K562 (cell line): ENCODE results near the gene KLK14. TPM values are rescaled to one million over a fixed set of nuclear protein-coding genes. Genes with fewer than 3 reads are reported as not detected.

Experiments used
- ARID2 ChIP-seq: fragments of 450-650 bp; IDR thresholded peaks from 2 replicates; pipeline ENCODE4 v1.6.1; 2017; ENCODE audit warnings: antibody characterized with exemption, mild to moderate bottlenecking
- EGR1 ChIP-seq: fragments of 450-650 bp; conservative IDR thresholded peaks from 2 replicates; pipeline ENCODE4 v1.6.1; 2017; ENCODE audit warnings: mild to moderate bottlenecking
- ETV5 ChIP-seq: sonication (generic); formaldehyde crosslinking; IDR thresholded peaks from 2 replicates; pipeline ENCODE4 v1.4.0; 2020; ENCODE audit warnings: low read depth, mild to moderate bottlenecking, missing genetic modification reagents
- JUND ChIP-seq, 2 experiments: IDR thresholded peaks; 2 replicates in 1 of 2; 3 replicates in 1 of 2; pipeline ENCODE4 v1.6.1; 2011; ENCODE audit warnings: borderline replicate concordance in 2 of 2, low read depth in 2 of 2, low read length in 2 of 2, improper control_type of control experiment in 1 of 2, missing biosample characterization in 1 of 2, missing genetic modification characterization in 1 of 2, missing genetic modification reagents in 1 of 2
- MAFG ChIP-seq: fragments of 450-650 bp; conservative IDR thresholded peaks from 2 replicates; pipeline ENCODE4 v1.6.1; 2016; ENCODE audit warnings: missing genetic modification characterization, missing compliant biosample characterization
- NFATC3 ChIP-seq: fragments of 450-650 bp; IDR thresholded peaks from 2 replicates; pipeline ENCODE4 v1.6.1; 2017; ENCODE audit warnings: mild to moderate bottlenecking
- NR3C1 ChIP-seq: sonication (generic); formaldehyde crosslinking; IDR thresholded peaks from 2 replicates; pipeline ENCODE4 v1.8.1; 2022; ENCODE audit warnings: missing genetic modification reagents
- OTX1 ChIP-seq: fragments of 450-650 bp; formaldehyde crosslinking; IDR thresholded peaks from 2 replicates; pipeline ENCODE4 v1.4.0; 2022; ENCODE audit warnings: mild to moderate bottlenecking
- RBM39 ChIP-seq: fragments of 200-400 bp; formaldehyde crosslinking; optimal IDR thresholded peaks from 2 replicates; pipeline ENCODE3; 2018; ENCODE audit warnings: low read depth, low read length
- RCOR1 ChIP-seq, 2 experiments: IDR thresholded peaks; 2 replicates each; pipeline ENCODE4 v1.6.1; 2012; ENCODE audit warnings: low read depth in 2 of 2, low read length in 2 of 2, borderline replicate concordance in 1 of 2, improper control_type of control experiment in 1 of 2
- REST ChIP-seq, 2 experiments: fragments of 450-650 bp; formaldehyde crosslinking in 1 of 2; IDR thresholded peaks; 2 replicates each; pipeline versions ENCODE4 v1.4.0 to v1.6.1; 2014 to 2020; ENCODE audit warnings: mild to moderate bottlenecking in 2 of 2, borderline replicate concordance in 1 of 2, low read depth in 1 of 2
- SUPT5H ChIP-seq: fragments of 450-650 bp; IDR thresholded peaks from 2 replicates; pipeline ENCODE4 v1.6.1; 2016
- YBX1 ChIP-seq: fragments of 450-650 bp; IDR thresholded peaks from 2 replicates; pipeline ENCODE4 v1.7.1; 2016; ENCODE audit warnings: mild to moderate bottlenecking
- ZBTB7A ChIP-seq: IDR thresholded peaks from 2 replicates; pipeline ENCODE4 v1.6.1; 2011; ENCODE audit warnings: low read depth, mild to moderate bottlenecking, low read length, moderate library complexity, borderline replicate concordance; ENCODE audit not compliant: control insufficient read depth
- ZFPM2 ChIP-seq: fragments of 250-450 bp; sonication (Bioruptor Pico); IDR thresholded peaks from 2 replicates; pipeline ENCODE4 v1.5.1; 2022; ENCODE audit warnings: mild to moderate bottlenecking
- ZNF184 ChIP-seq: sonication (generic); formaldehyde crosslinking; IDR thresholded peaks from 2 replicates; pipeline ENCODE4 v1.5.0; 2020; ENCODE audit warnings: missing genetic modification reagents
- polyA plus RNA-seq, 8 experiments: library from polyadenylated mRNA; depleted of rRNA in 4 of 8; stranded (reverse) in 5 of 8; unstranded in 3 of 8; fragments of >200 nt; fragmentation: Nextera tagmentation in 2 of 8; fragmentation: Illumina TruSeq in 1 of 8; extraction: Ambion mirVana in 2 of 8; extraction: Trizol in 1 of 8; gene quantifications; 2 replicates each; pipeline versions ENCODE4 v1.2.1 to v1.2.3, GENCODE V29; 2011 to 2014; ENCODE audit warnings: inconsistent platforms in 1 of 8, missing spikeins in 1 of 8
- total RNA-seq, 7 experiments: library from RNA; depleted of rRNA in 6 of 7; stranded (reverse); fragments of >200 nt in 6 of 7; fragmentation: Illumina TruSeq in 2 of 7; extraction: Trizol in 2 of 7; gene quantifications; 2 replicates each; pipeline versions ENCODE4 v1.2.1 to v1.2.3, GENCODE V29; 2011 to 2021; ENCODE audit warnings: low replicate concordance in 1 of 7
- TF ChIP-seq, protein P1 (sequence below): fragments of 250-450 bp; sonication (Bioruptor Pico); IDR thresholded peaks from 2 replicates; pipeline ENCODE4 v1.9.0; 2021; ENCODE audit warnings: mild to moderate bottlenecking, inconsistent platforms

KLK14 gene
- total and polyA plus RNA-seq, 9 of the 15 experiments (the other 6 are each of a cell fraction or from before 2014, with no cell fraction given) = not detected

DNA sequence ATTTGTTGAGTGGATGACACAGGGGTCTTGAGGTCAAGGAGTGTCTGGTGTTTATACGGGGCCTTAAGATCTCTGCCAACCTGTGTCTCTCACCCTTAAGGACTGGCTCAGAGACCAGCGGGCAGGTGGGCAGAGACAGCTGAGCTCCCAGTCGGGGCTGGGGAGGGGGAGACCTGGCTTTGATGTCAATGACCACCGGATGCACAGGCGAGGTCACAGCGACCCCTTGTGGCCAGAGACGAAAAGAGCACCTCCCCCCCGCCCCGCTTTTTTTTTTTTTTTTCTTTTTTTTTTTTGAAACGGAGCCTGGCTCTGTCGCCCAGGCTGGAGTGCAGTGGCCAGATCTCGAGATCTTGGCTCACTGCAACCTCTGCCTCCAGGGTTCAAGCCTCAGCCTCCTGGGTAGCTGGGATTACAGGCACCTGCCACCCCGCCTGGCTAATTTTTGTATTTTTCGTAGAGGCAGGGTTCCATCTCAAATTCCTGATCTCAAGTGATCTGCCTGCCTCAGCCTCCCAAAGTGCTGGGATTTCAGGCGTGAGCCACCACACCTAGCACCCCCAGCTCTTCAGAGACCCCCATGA lies 12.1 kb upstream of the KLK14 start (continued):
- peak; percentile 65 for TF ChIP-seq REST (IDR thresholded peaks at IDR 0.05; ENCODE audit: borderline replicate concordance)
- no peak for TF ChIP-seq REST (CRISPR knock-in tag; IDR thresholded peaks at IDR 0.05; ENCODE audit: low read depth)
- no peak for TF ChIP-seq ZNF184 (CRISPR knock-in tag)
- peak; percentile 46; the same call in 1 of the 2 replicates for TF ChIP-seq ZBTB7A
- no peak for TF ChIP-seq EGR1
- TF ChIP-seq ARID2 = 0 out of 2 replicates have a peak, but pooled peaks have one; percentile 54
- no peak for TF ChIP-seq YBX1
- 0 out of 2 replicates have a peak, but pooled peaks have one; percentile 17 for TF ChIP-seq JUND (IDR thresholded peaks at IDR 0.05; ENCODE audit: borderline replicate concordance, low read depth, low read length)
- TF ChIP-seq JUND (tag; IDR thresholded peaks at IDR 0.05; ENCODE audit: borderline replicate concordance, low read depth, low read length) = no peak
- no peak for TF ChIP-seq RBM39
- TF ChIP-seq, protein P1, sequence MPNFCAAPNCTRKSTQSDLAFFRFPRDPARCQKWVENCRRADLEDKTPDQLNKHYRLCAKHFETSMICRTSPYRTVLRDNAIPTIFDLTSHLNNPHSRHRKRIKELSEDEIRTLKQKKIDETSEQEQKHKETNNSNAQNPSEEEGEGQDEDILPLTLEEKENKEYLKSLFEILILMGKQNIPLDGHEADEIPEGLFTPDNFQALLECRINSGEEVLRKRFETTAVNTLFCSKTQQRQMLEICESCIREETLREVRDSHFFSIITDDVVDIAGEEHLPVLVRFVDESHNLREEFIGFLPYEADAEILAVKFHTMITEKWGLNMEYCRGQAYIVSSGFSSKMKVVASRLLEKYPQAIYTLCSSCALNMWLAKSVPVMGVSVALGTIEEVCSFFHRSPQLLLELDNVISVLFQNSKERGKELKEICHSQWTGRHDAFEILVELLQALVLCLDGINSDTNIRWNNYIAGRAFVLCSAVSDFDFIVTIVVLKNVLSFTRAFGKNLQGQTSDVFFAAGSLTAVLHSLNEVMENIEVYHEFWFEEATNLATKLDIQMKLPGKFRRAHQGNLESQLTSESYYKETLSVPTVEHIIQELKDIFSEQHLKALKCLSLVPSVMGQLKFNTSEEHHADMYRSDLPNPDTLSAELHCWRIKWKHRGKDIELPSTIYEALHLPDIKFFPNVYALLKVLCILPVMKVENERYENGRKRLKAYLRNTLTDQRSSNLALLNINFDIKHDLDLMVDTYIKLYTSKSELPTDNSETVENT (CRISPR knock-in tag) = no peak
- no peak for TF ChIP-seq RCOR1 (IDR thresholded peaks at IDR 0.05; ENCODE audit: borderline replicate concordance in 1 of 2, low read depth in 2 of 2, low read length in 2 of 2)
- no peak for TF ChIP-seq NR3C1
- TF ChIP-seq MAFG (tag) = no peak
- TF ChIP-seq NFATC3 = no peak
- no peak for TF ChIP-seq ZFPM2
- TF ChIP-seq SUPT5H = no peak
- no peak for TF ChIP-seq OTX1 (CRISPR knock-in tag)
- no peak for TF ChIP-seq ETV5
